Right lobe of liver (tissue), 6 donors: ENCODE results near the gene TTC9. TPM values are rescaled to one million over a fixed set of nuclear protein-coding genes. Genes with fewer than 3 reads are reported as not detected.

ENCODE experiments used
- ATAC-seq, 4 donors: fragments of 200-7000 bp; cut with Tn5 transposase; one replicate each; pipeline ENCODE4 v1.9.1; 2020; ENCODE audit warnings: mild to moderate bottlenecking in 4 of 4, moderate library complexity in 4 of 4
- DNase-seq, 3 donors: peaks; one replicate each; pipeline ENCODE4 v3.0.0-alpha.2; 2020
- H3K27ac ChIP-seq, 3 donors: fragments of 200-600 bp; one replicate each; pipeline ENCODE4 v1.8.0; 2022
- H3K27me3 ChIP-seq, 2 donors: fragments of 200-600 bp; one replicate each; pipeline ENCODE4 v1.8.0; 2022
- H3K36me3 ChIP-seq, 4 donors: fragments of 200-600 bp; sonication (generic) in 1 of 4; one replicate each; pipeline versions ENCODE4 v1.5.1 to v1.8.0; 2017 to 2022; ENCODE audit warnings: control low read depth in 1 of 4
- H3K4me1 ChIP-seq, 4 donors: fragments of 200-600 bp; sonication (generic) in 1 of 4; one replicate each; pipeline versions ENCODE4 v1.5.1 to v1.8.0; 2017 to 2022; ENCODE audit warnings: control low read depth in 1 of 4
- H3K4me3 ChIP-seq, 3 donors: fragments of 200-600 bp; one replicate each; pipeline ENCODE4 v1.8.0; 2022
- H3K9me3 ChIP-seq, 4 donors: fragments of 200-600 bp; sonication (generic) in 1 of 4; one replicate each; pipeline versions ENCODE4 v1.5.1 to v1.8.0; 2017 to 2022; ENCODE audit warnings: control low read depth in 1 of 4
- POLR2A ChIP-seq: fragments of 450-650 bp; IDR thresholded peaks from one replicate; pipeline ENCODE4 v1.6.1; 2017; ENCODE audit warnings: antibody characterized with exemption, mild to moderate bottlenecking
- WGBS: methylation state at CpG from one replicate; pipeline ENCODE4 v1.1.6; 2018; ENCODE audit warnings: low coverage, low lambda C conversion rate; ENCODE audit not compliant: insufficient coverage; ENCODE audit errors: missing lambda C conversion rate; 5-methylcytosine and 5-hydroxymethylcytosine counted together
- intact Hi-C, 2 donors: fragments of 100-400 bp; cut with DNase I; formaldehyde crosslinking; loops; one replicate each; pipeline versions ENCODE4 v1.11.2 to v1.14.1; 2022
- total RNA-seq, 6 experiments: library from RNA; depleted of rRNA in 2 of 6; stranded (reverse); fragments of >200 nt in 2 of 6; fragmentation: NEBNext Ultra II Directional in 3 of 6; extraction: Animal tissue kit (Norgen Biotek cat#: 25700) in 3 of 6; gene quantifications; one replicate each; pipeline versions ENCODE4 v1.1.0 to v1.2.4, GENCODE V29; 2016 to 2023
- TF ChIP-seq, protein P1 (sequence below), 4 donors: fragments of 200-600 bp in 3 of 4; fragments of 450-650 bp in 1 of 4; IDR thresholded peaks; one replicate each; pipeline versions ENCODE4 v1.5.1 to v1.8.0; 2016 to 2022; ENCODE audit warnings: antibody characterized with exemption in 4 of 4, mild to moderate bottlenecking in 2 of 4
- donor health status: DM: no; HTN: yes; CAD: no.
- donor health status: DM: no; HTN: no; CAD: no.
- donor health status: DM: no; HTN: no; CAD: no.
- donor health status: DM: no; HTN: yes; CAD: no.
- donor health status: DM: no; HTN: yes; CAD: no.

TTC9 gene
- total RNA-seq, 6 experiments from 2014 or later = 0.15 to 5.5 (median 2.8) TPM

DNA sequence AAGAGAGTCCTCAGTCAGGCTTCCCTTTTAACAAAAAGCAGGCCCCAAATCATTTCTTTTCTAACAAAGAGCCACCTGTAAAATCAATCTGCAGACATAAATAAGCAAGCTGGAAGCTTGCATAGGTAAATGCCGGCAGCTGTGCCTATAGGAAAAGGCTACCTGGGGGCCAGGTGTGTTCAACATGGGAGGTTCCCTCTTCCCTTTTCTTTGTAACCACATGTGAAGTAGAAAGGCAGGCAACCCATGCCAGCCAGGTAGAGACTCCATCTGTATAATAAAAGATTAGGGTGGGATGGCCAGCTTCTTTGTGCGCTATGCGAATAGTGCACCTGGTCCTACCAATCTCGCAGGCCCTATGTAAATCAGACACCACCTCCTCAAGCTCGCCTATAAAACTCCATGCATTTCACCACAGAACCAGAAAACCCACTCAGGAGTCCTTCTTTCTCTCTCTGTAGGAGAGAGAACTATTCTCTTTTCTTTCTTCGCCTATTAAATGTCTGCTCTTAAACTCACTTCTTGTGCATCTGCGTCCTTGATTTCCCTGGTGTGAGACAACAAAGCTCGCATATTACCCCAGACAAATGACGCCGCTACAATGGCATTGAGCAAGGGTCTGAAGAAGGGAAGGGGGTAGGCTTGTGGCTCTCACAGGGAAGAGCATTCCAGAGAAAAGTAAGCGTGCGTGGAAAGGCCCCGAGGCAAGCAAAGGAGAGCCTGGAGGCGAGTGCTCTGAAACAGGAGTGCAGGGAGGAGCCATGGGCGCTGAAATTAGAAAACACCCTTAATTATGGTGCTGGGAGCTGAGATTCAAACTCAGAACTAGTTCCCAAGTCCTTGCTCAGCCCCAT lies 67.2 kb downstream of the TTC9 start:
- intact Hi-C loops = loop anchor here in 1 of 2 donors (10.0 kb wide), 1 partner anchor 74 kb away; no protein-coding TSS in a partner anchor
- no peak overlapping the region for H3K4me3 ChIP-seq
- WGBS = 86% methylated on average over 15 of the region's 15 CpGs
- H3K36me3 ChIP-seq = no peaks in the 10 kb centered on the region
- H3K9me3 ChIP-seq = no peaks in the 10 kb centered on the region
- H3K27ac ChIP-seq = no peak overlapping the region
- DNase-seq = no peak
- TF ChIP-seq POLR2A = no peak
- TF ChIP-seq, protein P1, sequence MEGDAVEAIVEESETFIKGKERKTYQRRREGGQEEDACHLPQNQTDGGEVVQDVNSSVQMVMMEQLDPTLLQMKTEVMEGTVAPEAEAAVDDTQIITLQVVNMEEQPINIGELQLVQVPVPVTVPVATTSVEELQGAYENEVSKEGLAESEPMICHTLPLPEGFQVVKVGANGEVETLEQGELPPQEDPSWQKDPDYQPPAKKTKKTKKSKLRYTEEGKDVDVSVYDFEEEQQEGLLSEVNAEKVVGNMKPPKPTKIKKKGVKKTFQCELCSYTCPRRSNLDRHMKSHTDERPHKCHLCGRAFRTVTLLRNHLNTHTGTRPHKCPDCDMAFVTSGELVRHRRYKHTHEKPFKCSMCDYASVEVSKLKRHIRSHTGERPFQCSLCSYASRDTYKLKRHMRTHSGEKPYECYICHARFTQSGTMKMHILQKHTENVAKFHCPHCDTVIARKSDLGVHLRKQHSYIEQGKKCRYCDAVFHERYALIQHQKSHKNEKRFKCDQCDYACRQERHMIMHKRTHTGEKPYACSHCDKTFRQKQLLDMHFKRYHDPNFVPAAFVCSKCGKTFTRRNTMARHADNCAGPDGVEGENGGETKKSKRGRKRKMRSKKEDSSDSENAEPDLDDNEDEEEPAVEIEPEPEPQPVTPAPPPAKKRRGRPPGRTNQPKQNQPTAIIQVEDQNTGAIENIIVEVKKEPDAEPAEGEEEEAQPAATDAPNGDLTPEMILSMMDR (IDR thresholded peaks at IDR 0.05) = no peak
- ATAC-seq = no peak
- H3K4me1 ChIP-seq = no peaks in the 10 kb centered on the region
- H3K27me3 ChIP-seq = no peaks in the 10 kb centered on the region

DNA sequence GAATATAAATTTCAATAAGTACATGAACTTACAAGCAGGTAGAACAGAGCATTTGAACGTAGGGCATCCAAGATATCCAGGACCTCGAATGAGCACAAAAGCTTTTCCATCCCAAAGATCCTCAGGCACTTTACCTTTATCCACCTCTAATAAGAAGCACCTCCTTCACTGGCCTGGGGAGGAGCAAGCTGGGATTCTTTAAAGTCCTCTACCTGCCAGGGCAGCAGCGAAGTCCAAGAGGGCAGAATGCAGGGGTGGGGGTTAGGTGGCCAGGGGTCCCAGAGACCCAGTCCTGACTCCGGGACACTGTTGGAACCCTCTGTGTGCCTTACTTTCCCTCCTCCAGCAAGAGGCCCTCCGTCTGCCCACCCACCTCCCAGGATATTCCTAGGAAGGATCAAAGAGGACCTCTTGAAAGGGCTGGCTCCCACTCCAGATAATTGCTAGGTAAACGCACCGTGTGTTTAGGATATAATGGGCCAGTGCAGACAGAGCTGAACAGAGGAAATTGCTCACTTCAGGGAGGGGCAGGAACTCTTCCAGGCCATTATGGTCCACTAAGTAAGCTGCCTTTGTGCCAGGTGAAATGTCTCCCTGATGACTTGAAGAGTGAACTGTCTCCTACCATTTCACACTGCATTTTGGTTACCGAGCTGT lies 68.1 kb downstream of the TTC9 start:
- Histone ChIP-seq H3K27me3 (no peaks in the 10 kb centered on the region), H3K27ac (no peak overlapping the region), H3K4me1 (no peaks in the 10 kb centered on the region), H3K4me3 (no peak overlapping the region), H3K9me3 (no peaks in the 10 kb centered on the region), H3K36me3 (no peaks in the 10 kb centered on the region)
- 44% methylated on average over 4 of the region's 8 CpGs for WGBS
- no peak for DNase-seq
- intact Hi-C loops = loop anchor here (10.0 kb wide), 2 partner anchors 75 to 265 kb away; no protein-coding TSS in a partner anchor
- ATAC-seq = no peak
- TF ChIP-seq POLR2A = no peak
- TF ChIP-seq, protein P1 (IDR thresholded peaks at IDR 0.05) = no peak

- ATAC-seq (no peak), DNase-seq (no peak)
- Histone ChIP-seq H3K4me1 (peaks cover 0 to 4% (median under 1%) of the 10 kb centered on the region in 4 donors), H3K27ac (no peak overlapping the region), H3K36me3 (no peaks in the 10 kb centered on the region), H3K4me3 (no peak overlapping the region), H3K9me3 (no peaks in the 10 kb centered on the region), H3K27me3 (no peaks in the 10 kb centered on the region)
- 86% methylated on average over 1 of the region's 1 CpG for WGBS
- intact Hi-C loops = loop anchor here in 1 of 2 donors (10.0 kb wide), 1 partner anchor 263 kb away; no protein-coding TSS in a partner anchor
- no peak for TF ChIP-seq POLR2A
- TF ChIP-seq, protein P1 (IDR thresholded peaks at IDR 0.05) = no peak
Observed at GRCh38 chr14:70711451-70711850, 69.7 kb downstream of the TTC9 start.

DNA sequence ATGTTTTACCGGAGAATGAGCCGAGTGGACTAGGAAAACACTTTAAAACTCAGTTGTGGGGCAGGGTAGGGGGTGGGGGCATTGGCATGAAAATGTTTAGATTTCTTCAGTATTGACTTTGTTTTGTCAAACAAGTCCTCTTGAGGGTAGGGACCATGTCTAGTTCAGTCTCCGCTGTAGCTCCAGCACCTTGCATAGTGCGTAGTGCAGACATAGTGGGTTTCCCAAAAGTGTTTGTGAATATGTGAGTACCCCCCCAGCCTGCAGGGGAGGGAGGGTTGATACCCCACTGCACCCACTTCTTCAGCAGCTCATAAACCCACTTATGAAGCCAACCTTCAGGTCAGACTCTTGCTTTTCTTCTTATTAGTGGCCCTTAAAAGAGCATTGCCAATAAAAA lies 71.4 kb downstream of the TTC9 start:
- Histone ChIP-seq H3K27me3 (no peaks in the 10 kb centered on the region), H3K4me3 (no peak overlapping the region), H3K9me3 (no peaks in the 10 kb centered on the region), H3K4me1 (peaks cover 0 to 13% (median 4%) of the 10 kb centered on the region in 4 donors), H3K27ac (no peak overlapping the region), H3K36me3 (no peaks in the 10 kb centered on the region)
- WGBS = 76% methylated on average over 2 of the region's 4 CpGs
- no peak for DNase-seq
- no peak for ATAC-seq
- no peak for TF ChIP-seq POLR2A
- TF ChIP-seq, protein P1 (IDR thresholded peaks at IDR 0.05) = no peak
- intact Hi-C loops = loop anchor here in 1 of 2 donors (10.0 kb wide), 1 partner anchor 262 kb away; no protein-coding TSS in a partner anchor
